ENCODE measurements around the gene SPIRE2. TPM values are rescaled to one million over a fixed set of nuclear protein-coding genes. Genes with fewer than 3 reads are reported as not detected.
"Not testable (repeated sequence)": the region's sequence is repeated elsewhere in the genome, so short reads cannot be mapped to it uniquely, and the experiment has no call there.

Gene SPIRE2
- total and polyA plus RNA-seq, 2 experiments from 2014 or later: 0.55 to 3.6 TPM

GRCh38 chr16:89808475-89808874 is 19.8 kb upstream of the SPIRE2 start:
- no peaks in the 10 kb centered on the region for H3K27me3 ChIP-seq (replicated peaks; ENCODE audit: insufficient read depth)
- no peaks in the 10 kb centered on the region for H3K79me2 ChIP-seq (ENCODE audit: insufficient read depth)
- no peaks in the 10 kb centered on the region for H4K20me1 ChIP-seq (ENCODE audit: insufficient read depth)
- H3K9me3 ChIP-seq (ENCODE audit: low read depth): no peaks in the 10 kb centered on the region
- no peak overlapping the region for H3K27ac ChIP-seq
- TF ChIP-seq EZH2 (IDR thresholded peaks at IDR 0.05; ENCODE audit: insufficient read depth, poor library complexity, severe bottlenecking) (no peak), EZH2phosphoT487 (IDR thresholded peaks at IDR 0.05; ENCODE audit: insufficient read depth, low read depth) (no peak)
- H3K36me3 ChIP-seq (ENCODE audit: low read depth): no peaks in the 10 kb centered on the region
- H3F3A ChIP-seq (ENCODE audit: insufficient read depth): peaks cover 11% of the 10 kb centered on the region; the same call in 1 of the 2 replicates
- H3K4me1 ChIP-seq (ENCODE audit: insufficient read depth): 0 out of 2 replicates have a peak, but pooled peaks cover 7% of the 10 kb centered on the region
- no peak for DNase-seq
- in situ Hi-C loops (cut with MboI): no loop called here
- H3K4me3 ChIP-seq: no peak overlapping the region
- no peak overlapping the region for H2AFZ ChIP-seq
- no peak overlapping the region for H3K4me2 ChIP-seq (ENCODE audit: unreplicated experiment)
- H3K9me2 ChIP-seq (ENCODE audit: insufficient read depth): no peaks in the 10 kb centered on the region
- WGBS, 2 experiments (ENCODE audit: low coverage in 1 of 2, low lambda C conversion rate in 2 of 2, missing lambda C conversion rate in 2 of 2): 97% methylated on average over 4 of the region's 4 CpGs
- H3K9ac ChIP-seq: no peak overlapping the region

- no peak overlapping the region for H3K4me2 ChIP-seq (ENCODE audit: unreplicated experiment)
- DNase-seq: no peak
- no peaks in the 10 kb centered on the region for H3K27me3 ChIP-seq (replicated peaks; ENCODE audit: insufficient read depth)
- peaks cover 18% of the 10 kb centered on the region for H3K79me2 ChIP-seq (ENCODE audit: insufficient read depth)
- no peaks in the 10 kb centered on the region for H3F3A ChIP-seq (ENCODE audit: insufficient read depth)
- no peaks in the 10 kb centered on the region for H3K4me1 ChIP-seq (ENCODE audit: insufficient read depth)
- no peaks in the 10 kb centered on the region for H3K9me2 ChIP-seq (ENCODE audit: insufficient read depth)
- no peaks in the 10 kb centered on the region for H3K9me3 ChIP-seq (ENCODE audit: low read depth)
- in situ Hi-C loops (cut with MboI): no loop called here
- 57 to 59% methylated on average over 2 of the region's 2 CpGs for WGBS, 2 experiments (ENCODE audit: low coverage in 1 of 2, low lambda C conversion rate in 2 of 2, missing lambda C conversion rate in 2 of 2)
- no peak overlapping the region for H2AFZ ChIP-seq
- H3K27ac ChIP-seq: no peak overlapping the region
- no peak overlapping the region for H3K4me3 ChIP-seq
- H3K36me3 ChIP-seq (ENCODE audit: low read depth): no peaks in the 10 kb centered on the region
- no peaks in the 10 kb centered on the region for H4K20me1 ChIP-seq (ENCODE audit: insufficient read depth)
- H3K9ac ChIP-seq: no peak overlapping the region
- TF ChIP-seq EZH2phosphoT487 (IDR thresholded peaks at IDR 0.05; ENCODE audit: insufficient read depth, low read depth) (no peak), EZH2 (IDR thresholded peaks at IDR 0.05; ENCODE audit: insufficient read depth, poor library complexity, severe bottlenecking) (no peak)
Observed at GRCh38 chr16:89811321-89811720, 17.0 kb upstream of the SPIRE2 start.

GRCh38 chr16:89815639-89816348 is 12.5 kb upstream of the SPIRE2 start:
- in situ Hi-C loops (cut with MboI): no loop called here
- TF ChIP-seq EZH2 (IDR thresholded peaks at IDR 0.05; ENCODE audit: insufficient read depth, poor library complexity, severe bottlenecking): no peak
- no peak for TF ChIP-seq EZH2phosphoT487 (IDR thresholded peaks at IDR 0.05; ENCODE audit: insufficient read depth, low read depth)
- Histone ChIP-seq H3K9me2 (ENCODE audit: insufficient read depth) (no peaks in the 10 kb centered on the region), H3K79me2 (ENCODE audit: insufficient read depth) (peaks cover 18% of the 10 kb centered on the region), H3K4me1 (ENCODE audit: insufficient read depth) (no peaks in the 10 kb centered on the region), H3K9ac (peak overlapping the region; percentile 75), H3K4me3 (peak overlapping the region; percentile 76), H3K36me3 (ENCODE audit: low read depth) (no peaks in the 10 kb centered on the region), H3K9me3 (ENCODE audit: low read depth) (no peaks in the 10 kb centered on the region), H3K27me3 (replicated peaks; ENCODE audit: insufficient read depth) (no peaks in the 10 kb centered on the region), H3K27ac (no peak overlapping the region), H3F3A (ENCODE audit: insufficient read depth) (no peaks in the 10 kb centered on the region), H2AFZ (peak overlapping the region; percentile 83), H4K20me1 (ENCODE audit: insufficient read depth) (no peaks in the 10 kb centered on the region), H3K4me2 (ENCODE audit: unreplicated experiment) (peak overlapping the region; percentile 95)
- WGBS, 2 experiments (ENCODE audit: low coverage in 1 of 2, low lambda C conversion rate in 2 of 2, missing lambda C conversion rate in 2 of 2): 3 to 4% methylated on average over 37 to 63 of the region's 65 CpGs
- DNase-seq: peak; percentile 29

GRCh38 chr16:89818851-89819403 is 9.3 kb upstream of the SPIRE2 start:
- peaks cover 18% of the 10 kb centered on the region for H3K79me2 ChIP-seq (ENCODE audit: insufficient read depth)
- H2AFZ ChIP-seq; H3K4me1 ChIP-seq (ENCODE audit: insufficient read depth); H3K4me3 ChIP-seq; H3K9ac ChIP-seq; in situ Hi-C loops (cut with MboI); H3F3A ChIP-seq (ENCODE audit: insufficient read depth); H3K9me3 ChIP-seq (ENCODE audit: low read depth); H4K20me1 ChIP-seq (ENCODE audit: insufficient read depth); H3K9me2 ChIP-seq (ENCODE audit: insufficient read depth); H3K4me2 ChIP-seq (ENCODE audit: unreplicated experiment); H3K27me3 ChIP-seq (replicated peaks; ENCODE audit: insufficient read depth); H3K36me3 ChIP-seq (ENCODE audit: low read depth); DNase-seq; H3K27ac ChIP-seq: not testable (repeated sequence)
- 84 to 86% methylated on average over 14 of the region's 14 CpGs for WGBS, 2 experiments (ENCODE audit: low coverage in 1 of 2, low lambda C conversion rate in 2 of 2, missing lambda C conversion rate in 2 of 2)

- H3K27ac ChIP-seq; H4K20me1 ChIP-seq (ENCODE audit: insufficient read depth); DNase-seq; H3K36me3 ChIP-seq (ENCODE audit: low read depth); H3K4me2 ChIP-seq (ENCODE audit: unreplicated experiment); in situ Hi-C loops (cut with MboI); H3K9me2 ChIP-seq (ENCODE audit: insufficient read depth); H3F3A ChIP-seq (ENCODE audit: insufficient read depth); H2AFZ ChIP-seq; H3K9me3 ChIP-seq (ENCODE audit: low read depth); H3K4me1 ChIP-seq (ENCODE audit: insufficient read depth); H3K27me3 ChIP-seq (replicated peaks; ENCODE audit: insufficient read depth); H3K9ac ChIP-seq; H3K4me3 ChIP-seq: not testable (repeated sequence)
- WGBS, 2 experiments (ENCODE audit: low coverage in 1 of 2, low lambda C conversion rate in 2 of 2, missing lambda C conversion rate in 2 of 2): 89 to 94% methylated on average over 7 to 8 of the region's 8 CpGs
- H3K79me2 ChIP-seq (ENCODE audit: insufficient read depth): peaks cover 13% of the 10 kb centered on the region
Observed at GRCh38 chr16:89819448-89819847, 8.8 kb upstream of the SPIRE2 start.
